ENCODE data around the gene CCDC68. TPM values are rescaled to one million over a fixed set of nuclear protein-coding genes. Genes with fewer than 3 reads are reported as not detected.
A peak's percentile ranks its signal among the peaks of the same experiment; 100 is the strongest.

CCDC68 gene
- total and polyA plus RNA-seq, 12 donors, result 1.8 to 12.7 (median 3.4) TPM

DNA sequence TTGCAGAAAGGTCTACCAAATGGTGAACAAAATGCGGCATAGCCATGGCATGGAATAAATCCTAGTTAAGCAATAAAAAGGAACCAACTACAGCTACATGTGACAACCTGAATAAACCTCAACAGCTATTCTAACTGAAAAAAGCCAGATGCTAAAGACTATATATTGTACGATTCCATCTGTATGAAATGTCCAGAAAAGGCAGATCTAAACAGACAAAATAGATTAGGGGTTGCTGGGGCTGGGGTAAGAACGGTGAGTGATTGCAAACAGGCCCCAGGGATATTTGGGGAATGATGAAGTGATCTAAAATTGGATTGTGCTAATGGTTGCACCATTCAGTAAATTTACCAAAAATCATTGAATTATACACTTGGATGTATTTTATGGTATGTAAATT, 2.8 kb downstream of the CCDC68 start:
- Histone ChIP-seq H3K27me3 (peaks cover 0 to 26% (median 5%) of the 10 kb centered on the region in 7 donors), H3K4me3 (no peak overlapping the region), H3K9me3 (no peaks in the 10 kb centered on the region), H3K4me1 (peaks cover 0 to 15% (median 3%) of the 10 kb centered on the region in 9 donors), H3K36me3 (no peaks in the 10 kb centered on the region), H3K27ac (no peak overlapping the region)
- ATAC-seq (no peak), DNase-seq (no peak)
- intact Hi-C loops (cut with DNase I), result no loop called here
- TF ChIP-seq, protein P1, sequence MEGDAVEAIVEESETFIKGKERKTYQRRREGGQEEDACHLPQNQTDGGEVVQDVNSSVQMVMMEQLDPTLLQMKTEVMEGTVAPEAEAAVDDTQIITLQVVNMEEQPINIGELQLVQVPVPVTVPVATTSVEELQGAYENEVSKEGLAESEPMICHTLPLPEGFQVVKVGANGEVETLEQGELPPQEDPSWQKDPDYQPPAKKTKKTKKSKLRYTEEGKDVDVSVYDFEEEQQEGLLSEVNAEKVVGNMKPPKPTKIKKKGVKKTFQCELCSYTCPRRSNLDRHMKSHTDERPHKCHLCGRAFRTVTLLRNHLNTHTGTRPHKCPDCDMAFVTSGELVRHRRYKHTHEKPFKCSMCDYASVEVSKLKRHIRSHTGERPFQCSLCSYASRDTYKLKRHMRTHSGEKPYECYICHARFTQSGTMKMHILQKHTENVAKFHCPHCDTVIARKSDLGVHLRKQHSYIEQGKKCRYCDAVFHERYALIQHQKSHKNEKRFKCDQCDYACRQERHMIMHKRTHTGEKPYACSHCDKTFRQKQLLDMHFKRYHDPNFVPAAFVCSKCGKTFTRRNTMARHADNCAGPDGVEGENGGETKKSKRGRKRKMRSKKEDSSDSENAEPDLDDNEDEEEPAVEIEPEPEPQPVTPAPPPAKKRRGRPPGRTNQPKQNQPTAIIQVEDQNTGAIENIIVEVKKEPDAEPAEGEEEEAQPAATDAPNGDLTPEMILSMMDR (IDR thresholded peaks at IDR 0.05), result no peak
- 89 to 92% methylated on average over 3 of the region's 3 CpGs for WGBS, 2 donors

DNA sequence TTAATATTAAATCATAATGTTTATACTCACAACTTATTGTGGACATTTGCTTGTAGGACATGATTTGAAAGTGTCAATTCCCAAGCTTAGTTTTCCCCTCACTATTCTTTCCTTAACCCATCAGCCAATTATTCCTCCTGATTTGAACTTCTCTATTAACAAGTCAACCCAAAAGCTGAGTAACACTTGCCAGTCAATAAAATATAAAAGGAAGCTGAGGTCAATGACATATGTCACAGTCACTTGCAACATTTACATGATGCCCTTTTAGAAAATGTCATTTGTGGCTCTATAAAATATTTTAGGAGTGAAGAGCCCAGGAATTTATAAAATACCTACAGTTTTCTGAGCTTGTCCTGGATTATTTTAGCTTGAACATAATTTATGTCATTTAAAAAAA, 7.2 kb downstream of the CCDC68 start:
- H3K36me3 ChIP-seq, result no peaks in the 10 kb centered on the region
- ATAC-seq, result no peak

DNA sequence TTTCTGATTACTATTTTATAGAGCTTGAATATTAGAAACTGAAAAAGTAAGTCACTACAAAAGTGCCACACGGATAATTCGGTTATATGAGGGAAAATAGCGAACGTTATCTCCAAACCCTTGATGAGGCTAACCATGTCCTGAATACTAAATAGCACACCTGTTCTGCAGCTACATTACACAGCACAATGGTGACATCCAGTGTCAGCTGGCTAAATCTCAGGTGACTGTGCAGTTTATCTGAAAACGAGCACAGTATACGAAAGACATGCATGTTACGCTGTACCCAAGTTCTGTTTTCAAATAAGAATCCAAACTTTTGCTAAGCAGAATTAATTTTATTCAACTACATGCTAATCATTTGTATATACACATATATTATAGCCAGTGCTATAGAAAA, 9.0 kb downstream of the CCDC68 start:
- Histone ChIP-seq H3K27me3 (no peaks in the 10 kb centered on the region), H3K4me1 (peaks cover 0 to 33% (median 9%) of the 10 kb centered on the region in 9 donors), H3K9me3 (no peaks in the 10 kb centered on the region), H3K27ac (peak overlapping the region in 1 of 10 donors; percentile 5), H3K4me3 (no peak overlapping the region), H3K36me3 (no peaks in the 10 kb centered on the region)
- TF ChIP-seq, protein P1 (IDR thresholded peaks at IDR 0.05), result no peak
- WGBS, 2 donors, result 86 to 97% methylated on average over 7 of the region's 7 CpGs
- no peak for ATAC-seq
- DNase-seq, result no peak
- intact Hi-C loops (cut with DNase I), result no loop called here

More for the DNA sequence above, 7.2 kb downstream of the CCDC68 start:
- Histone ChIP-seq H3K4me1 (peaks cover 0 to 15% (median 2%) of the 10 kb centered on the region in 9 donors), H3K27ac (no peak overlapping the region), H3K9me3 (no peaks in the 10 kb centered on the region), H3K4me3 (no peak overlapping the region), H3K27me3 (no peaks in the 10 kb centered on the region)
- TF ChIP-seq, protein P1 (IDR thresholded peaks at IDR 0.05), result no peak
- DNase-seq, result no peak
- intact Hi-C loops (cut with DNase I), result no loop called here

DNA sequence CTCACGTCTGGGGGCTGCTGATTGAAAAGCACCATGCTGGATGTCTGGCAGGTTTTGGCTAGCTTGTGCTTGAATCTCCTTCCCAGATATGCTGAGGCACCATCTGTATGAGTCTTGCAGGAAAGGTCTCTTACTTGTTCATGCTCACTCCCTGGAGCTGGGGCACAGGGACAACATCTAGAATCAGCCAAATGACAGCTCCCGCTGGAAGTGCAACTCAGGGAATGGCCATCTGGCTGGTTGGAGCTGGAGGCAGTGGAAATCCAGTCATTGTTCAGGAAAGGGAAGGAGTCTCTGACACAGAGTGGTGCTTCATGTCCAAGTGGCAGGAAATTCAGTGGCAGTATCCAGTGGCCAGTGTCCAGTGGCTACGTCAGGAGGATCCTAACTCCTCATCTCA, 9.7 kb downstream of the CCDC68 start:
- H3K27me3 ChIP-seq, result no peaks in the 10 kb centered on the region
- no peaks in the 10 kb centered on the region for H3K36me3 ChIP-seq
- H3K9me3 ChIP-seq, result no peaks in the 10 kb centered on the region
- H3K4me1 ChIP-seq, result peaks cover 0 to 36% (median 12%) of the 10 kb centered on the region in 9 donors
- WGBS, 2 donors, result 67 to 82% methylated on average over 3 of the region's 3 CpGs
- peak overlapping the region in 2 of 10 donors; percentile 5 to 24 for H3K27ac ChIP-seq
- peak in 2 of 8 donors; percentile 13 to 19 for ATAC-seq
- TF ChIP-seq, protein P1 (IDR thresholded peaks at IDR 0.05), result no peak
- intact Hi-C loops (cut with DNase I), result no loop called here
- no peak overlapping the region for H3K4me3 ChIP-seq
- no peak for DNase-seq
